Activated CD4-positive, CD25-positive, alpha-beta regulatory T cell treated with anti-CD3 and anti-CD28 coated beads, Interleukin-2, amount 50 U/mL, for 16 hours (primary cell): ENCODE data around the gene EPSTI1.

Experiments
- DNase-seq: peaks from one replicate; pipeline ENCODE4 v3.0.0-alpha.2; 2020; ENCODE audit warnings: low read depth, low spot score

EPSTI1 gene

DNA sequence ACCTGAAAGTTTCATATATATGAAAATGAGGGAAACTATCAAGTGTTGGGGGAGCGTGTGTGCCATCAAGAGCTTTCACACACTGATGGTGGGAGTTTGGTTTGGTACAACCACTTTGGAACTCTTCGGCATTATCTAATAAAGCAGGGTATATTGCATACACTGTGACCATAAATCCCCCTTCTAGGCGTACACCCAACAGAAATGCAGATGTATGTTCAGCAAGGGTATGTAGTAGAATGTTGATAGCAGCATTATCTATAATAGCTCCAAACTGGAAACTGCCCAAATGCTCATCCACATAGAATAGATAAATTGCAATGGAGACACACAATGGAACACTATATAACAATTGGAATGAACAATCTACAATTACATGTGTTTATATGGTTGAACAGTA, 139.9 kb downstream of the EPSTI1 start:
- no peak for DNase-seq

DNA sequence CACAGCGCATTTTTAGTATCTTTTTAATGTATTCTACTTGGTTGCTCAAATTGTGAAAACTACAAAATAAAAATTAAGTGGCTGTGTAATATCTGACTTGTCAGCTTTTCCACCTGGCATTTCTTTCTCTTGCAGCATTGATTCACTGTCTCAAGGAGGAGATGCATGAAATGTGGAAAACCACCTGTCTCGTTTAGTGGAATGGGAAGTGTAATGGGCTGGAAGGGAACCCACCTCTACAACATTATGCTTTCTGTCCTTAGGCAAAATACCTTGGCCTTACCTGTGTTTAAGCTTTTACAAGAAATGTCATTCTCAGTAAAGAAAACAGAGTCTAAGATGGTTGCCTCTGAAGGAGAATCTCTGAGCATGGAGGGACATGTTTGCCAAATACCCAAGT, 142.8 kb downstream of the EPSTI1 start:
- no peak for DNase-seq

DNA sequence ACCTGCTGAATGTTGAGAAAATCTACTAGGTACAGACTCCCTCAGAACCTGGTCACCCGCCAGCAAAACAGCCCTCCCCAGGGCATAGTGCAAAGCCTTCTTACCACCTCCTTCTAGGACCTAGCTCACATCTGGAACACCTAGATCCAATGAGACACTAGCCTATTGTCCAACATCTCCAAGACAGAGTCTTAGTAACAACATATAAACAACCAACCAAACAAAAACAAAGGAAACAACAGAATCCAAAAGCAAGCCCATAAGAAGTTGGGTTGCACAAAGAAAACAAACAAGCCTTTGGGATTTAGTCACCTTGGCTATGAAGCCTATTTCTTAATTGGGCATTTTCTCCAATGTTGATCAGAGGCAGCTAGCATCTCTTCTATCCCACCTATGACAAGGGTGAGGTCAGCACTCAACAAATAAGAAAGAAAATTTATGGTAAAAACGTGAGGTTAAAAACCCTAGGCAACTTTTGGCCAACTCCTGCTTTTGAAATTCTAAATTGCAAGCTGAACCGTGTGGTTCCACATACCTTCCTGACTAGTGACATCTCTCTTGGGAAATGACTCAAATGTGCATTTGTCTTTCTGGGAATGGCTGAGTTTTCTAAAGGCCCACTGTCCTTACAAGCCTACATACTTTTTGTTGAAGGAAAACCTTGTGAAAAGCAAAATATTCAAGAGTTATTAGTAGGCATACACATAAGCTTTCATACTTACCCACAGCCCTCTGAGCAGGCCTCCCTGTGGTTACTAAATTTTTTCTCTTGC, 144.0 kb downstream of the EPSTI1 start:
- DNase-seq, result no peak

DNA sequence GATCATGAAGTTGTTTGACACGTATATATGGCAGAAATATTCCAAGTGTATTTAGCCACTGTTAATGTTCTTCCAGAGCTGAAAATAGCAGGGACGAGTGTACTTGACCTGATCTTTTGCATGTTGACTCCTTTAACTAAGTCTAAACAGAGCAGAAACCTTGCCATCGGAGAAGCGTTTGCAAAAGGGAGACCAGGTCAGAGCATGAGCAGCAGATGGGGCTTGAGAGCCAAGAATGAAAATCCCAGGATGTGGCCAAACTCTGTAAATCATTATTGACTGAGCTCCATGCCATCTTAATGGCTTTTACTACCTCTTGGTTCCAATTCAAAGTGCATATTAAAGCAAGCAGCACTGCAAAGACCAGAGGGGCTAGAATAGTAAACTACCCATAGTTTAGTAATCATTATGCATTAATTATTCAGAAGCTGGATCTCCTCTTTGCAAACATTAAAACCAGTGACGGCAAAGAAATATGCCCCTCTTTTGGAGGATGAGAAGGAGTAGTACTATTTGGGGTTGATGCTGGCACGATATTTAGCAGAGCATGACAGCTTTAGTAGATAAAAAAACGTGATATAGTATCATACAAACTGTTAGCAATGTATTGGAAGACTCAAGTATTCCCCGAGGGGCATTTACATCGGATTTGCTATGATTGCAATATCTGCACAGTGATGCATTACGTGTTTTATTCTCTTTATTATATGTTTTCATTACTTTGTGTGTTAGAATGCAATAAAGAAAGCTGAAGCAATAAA, 154.9 kb downstream of the EPSTI1 start:
- no peak for DNase-seq
